ENCODE results near the gene PKD2L1.
"Not testable (repeated sequence)": the region's sequence is repeated elsewhere in the genome, so short reads cannot be mapped to it uniquely, and the experiment has no call there.

DNA sequence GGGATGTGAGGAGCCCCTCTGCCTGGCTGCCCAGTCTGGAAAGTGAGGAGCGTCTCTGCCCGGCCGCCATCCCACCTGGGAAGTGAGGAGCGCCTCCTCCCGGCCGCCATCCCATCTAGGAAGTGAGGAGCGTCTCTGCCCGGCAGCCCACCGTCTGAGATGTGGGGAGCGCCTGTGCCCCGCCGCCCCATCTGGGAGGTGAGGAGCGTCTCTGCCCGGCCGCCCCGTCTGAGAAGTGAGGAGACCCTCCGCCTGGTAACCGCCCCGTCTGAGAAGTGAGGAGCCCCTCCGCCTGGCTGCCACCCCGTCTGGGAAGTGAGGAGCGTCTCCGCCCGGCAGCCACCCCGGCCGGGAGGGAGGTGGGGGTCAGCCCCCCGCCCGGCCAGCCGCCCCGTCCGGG, 53.1 kb downstream of the PKD2L1 start:
- TF ChIP-seq NFXL1 (CRISPR knock-in tag; IDR thresholded peaks at IDR 0.05); ZNF445 (CRISPR knock-in tag; IDR thresholded peaks at IDR 0.05; ENCODE audit: low read depth); JUND (IDR thresholded peaks at IDR 0.05; ENCODE audit: borderline replicate concordance, low read depth, low read length); JUND (tag; IDR thresholded peaks at IDR 0.05; ENCODE audit: borderline replicate concordance, low read depth, low read length); DIDO1 (tag; IDR thresholded peaks at IDR 0.05; ENCODE audit: low read depth): not testable (repeated sequence)
